GM19438 (cell line): ENCODE results near the gene PEX11G.

Experiments used
- ATAC-seq: cut with Tn5 transposase; IDR thresholded peaks from one replicate; pipeline ENCODE4 v1.9.1; 2021; ENCODE audit warnings: low read depth; ENCODE audit not compliant: unreplicated experiment

The PEX11G gene

DNA sequence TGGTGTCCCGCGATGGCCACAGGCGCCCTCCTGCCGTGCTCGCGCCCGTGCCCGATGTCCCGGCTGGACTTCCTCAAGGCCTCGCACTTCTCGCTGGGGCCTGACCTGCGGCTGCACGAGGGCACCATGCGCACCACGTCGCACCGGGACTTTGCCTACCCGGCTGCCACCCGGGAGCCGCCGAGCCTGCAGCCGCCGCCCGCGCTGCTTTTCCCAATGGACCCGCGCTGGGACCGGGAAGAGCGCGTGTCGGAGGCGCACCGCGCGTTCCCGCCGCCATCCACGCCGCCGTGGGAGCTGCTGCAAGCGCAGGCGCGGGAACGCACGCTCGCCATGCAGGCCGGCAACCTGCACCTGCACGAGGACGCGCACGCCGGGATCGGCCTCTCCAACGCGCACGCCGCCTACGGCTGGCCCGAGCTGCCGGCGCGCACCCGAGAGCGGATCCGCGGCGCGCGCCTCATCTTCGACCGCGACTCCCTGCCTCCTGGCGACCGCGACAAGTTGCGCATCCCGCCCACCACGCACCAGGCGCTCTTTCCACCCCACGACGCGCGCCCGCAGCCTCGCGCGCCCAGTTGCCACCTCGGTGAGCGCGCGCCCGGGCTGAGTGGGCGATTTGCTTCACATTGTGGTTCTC lies 12.1 kb upstream of the PEX11G start:
- ATAC-seq: no peak

DNA sequence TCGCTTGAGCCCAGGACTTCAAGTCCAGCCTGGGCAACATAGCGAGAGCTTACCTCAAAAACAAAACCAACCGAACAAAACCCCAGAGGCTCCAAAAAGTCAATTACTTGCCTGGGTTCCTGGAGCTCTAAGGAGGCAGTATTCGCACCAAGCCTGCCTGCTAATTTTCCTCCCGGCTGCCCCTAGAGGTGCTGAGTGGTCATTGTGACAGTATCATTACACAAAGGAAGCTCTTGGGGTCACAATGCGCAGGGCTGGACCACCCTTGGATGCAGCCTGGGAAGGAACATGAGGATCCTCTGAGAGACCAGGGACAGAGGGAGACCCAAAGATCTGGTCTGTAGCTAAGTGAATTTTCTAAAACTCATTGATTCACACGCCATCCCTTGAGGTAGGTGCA lies 8.5 kb upstream of the PEX11G start:
- ATAC-seq: no peak

DNA sequence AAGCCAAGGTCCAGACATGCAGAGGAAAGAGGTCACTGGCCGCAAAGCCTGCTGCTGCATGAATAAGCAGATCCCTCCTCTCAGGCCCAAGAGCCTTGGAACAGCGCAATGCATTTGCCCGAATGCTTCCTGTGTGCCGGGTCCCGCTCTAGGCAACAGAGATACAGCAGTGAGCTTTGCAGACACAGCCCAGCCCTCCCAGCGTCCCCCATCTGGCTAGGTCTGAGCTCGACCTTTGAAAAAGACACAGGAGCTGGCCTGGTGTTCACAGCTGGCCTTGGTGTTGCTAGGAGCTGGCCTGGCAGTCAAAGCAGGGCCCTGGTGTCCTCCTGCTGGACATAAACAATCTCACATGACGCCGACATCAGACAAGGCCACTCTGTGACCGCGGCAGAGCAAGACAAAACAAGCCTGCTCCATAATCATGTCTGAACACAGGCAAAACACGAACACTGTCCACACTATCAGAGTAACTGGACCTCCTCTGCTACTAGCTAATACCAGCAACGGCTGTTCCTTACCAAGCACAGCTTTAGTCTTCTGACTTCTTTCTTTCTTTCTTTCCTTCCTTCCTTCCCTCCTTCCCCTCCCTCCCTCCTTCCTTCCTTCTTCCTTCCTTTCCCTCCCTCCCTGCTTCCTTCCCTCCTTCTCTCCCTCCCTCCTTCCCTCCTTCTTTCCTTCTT lies 5.7 kb upstream of the PEX11G start:
- no peak for ATAC-seq

DNA sequence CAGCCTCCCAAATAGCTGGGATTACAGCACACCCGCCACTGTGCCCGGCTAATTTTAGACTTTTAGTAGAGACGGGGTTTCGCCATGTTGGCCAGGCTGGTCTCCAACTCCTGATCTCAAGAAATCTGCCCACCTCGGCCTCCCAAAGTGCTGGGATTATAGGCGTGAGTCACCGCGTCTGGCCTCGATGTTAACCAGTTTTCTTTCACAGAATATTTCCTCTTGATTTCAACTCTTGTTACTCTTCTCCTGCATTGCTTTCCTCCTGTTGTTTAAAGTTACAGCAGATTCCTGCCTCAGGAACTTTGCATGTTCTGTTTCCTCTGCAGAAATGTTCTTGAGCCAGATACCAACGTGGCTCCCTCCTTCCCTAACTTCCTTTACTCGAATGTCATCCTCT lies 3.7 kb upstream of the PEX11G start:
- no peak for ATAC-seq

DNA sequence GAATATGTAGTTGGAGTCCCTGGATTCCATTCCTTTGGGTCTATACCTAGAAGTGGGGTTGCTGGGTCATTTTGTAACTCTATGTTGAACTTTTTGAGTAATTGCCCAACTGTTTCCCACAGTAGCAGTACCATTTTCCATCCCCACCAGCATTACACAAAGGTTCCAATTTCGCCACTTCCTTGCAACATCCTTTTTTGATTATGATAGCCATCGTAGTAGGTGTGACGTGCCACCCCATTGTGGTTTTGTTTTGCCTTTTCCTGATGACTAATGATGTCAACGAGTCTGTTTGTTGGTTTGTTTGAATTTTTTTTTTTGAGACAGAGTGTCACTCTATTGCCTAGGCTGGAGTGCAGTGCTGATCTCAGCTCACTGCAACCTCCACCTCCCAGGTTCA lies 3.3 kb upstream of the PEX11G start:
- no peak for ATAC-seq

DNA sequence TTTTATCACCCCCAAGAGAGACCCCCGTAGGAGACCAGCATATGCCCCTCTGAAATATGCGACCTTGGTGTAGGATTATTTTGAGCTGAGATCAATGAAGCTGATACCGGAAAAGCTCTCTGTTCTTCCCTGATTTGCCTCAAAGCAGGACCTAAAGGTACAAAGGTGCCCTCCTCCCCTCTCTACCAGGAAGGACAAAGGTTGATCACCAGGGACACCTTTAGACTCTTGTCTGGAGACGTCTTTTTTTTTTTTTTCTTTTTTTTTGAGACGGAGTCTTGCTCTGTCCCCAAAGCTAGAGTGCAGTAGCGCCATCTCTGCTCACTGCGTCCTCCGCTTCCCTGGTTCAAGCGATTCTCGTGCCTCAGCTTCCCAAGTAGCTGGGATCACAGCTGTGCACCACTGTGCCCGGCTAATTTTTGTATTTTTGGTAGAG lies 792 bp upstream of the PEX11G start:
- ATAC-seq: no peak

DNA sequence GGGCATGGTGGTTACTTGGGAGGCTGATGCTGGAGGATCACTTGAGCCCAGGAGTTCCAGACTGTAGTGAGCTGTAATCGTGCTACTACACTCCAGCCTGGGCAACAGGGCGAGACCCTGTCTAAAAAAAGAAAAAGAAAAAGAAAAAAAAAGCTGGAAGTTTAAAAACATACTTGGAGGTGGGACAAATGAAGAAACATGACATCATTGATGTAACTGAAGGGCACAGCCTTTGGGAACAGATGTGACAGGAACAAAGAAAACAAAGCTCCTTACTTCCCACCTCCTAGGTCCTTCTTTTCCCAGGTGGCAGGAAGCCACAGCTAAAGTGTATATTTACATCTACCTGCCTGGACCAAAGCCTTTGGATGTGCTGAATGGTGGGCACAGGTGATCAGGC lies 1.9 kb downstream of the PEX11G start:
- ATAC-seq: no peak

DNA sequence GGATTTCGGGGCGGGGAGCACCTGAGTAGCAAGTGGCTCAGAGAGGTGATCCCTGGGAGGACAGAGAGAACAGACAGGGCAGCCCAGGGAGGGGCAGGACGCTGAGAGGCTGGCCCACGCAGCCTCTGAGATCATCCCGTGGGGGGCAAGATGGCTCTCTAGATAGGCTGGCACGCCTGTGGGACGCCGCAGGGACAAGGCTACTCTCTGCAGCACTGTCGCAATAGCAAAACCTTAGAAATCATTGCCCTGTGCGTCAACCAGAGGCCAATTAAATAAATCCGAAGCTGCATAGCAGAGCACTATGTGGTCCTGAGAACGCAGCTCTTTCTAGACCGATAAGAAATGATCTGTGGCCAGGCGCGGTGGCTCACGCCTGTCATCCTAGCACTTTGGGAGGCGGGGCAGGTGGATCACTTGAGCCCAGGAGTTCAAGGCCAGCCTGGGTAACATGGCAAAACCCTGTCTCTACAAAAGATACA lies 5.1 kb downstream of the PEX11G start:
- no peak for ATAC-seq

DNA sequence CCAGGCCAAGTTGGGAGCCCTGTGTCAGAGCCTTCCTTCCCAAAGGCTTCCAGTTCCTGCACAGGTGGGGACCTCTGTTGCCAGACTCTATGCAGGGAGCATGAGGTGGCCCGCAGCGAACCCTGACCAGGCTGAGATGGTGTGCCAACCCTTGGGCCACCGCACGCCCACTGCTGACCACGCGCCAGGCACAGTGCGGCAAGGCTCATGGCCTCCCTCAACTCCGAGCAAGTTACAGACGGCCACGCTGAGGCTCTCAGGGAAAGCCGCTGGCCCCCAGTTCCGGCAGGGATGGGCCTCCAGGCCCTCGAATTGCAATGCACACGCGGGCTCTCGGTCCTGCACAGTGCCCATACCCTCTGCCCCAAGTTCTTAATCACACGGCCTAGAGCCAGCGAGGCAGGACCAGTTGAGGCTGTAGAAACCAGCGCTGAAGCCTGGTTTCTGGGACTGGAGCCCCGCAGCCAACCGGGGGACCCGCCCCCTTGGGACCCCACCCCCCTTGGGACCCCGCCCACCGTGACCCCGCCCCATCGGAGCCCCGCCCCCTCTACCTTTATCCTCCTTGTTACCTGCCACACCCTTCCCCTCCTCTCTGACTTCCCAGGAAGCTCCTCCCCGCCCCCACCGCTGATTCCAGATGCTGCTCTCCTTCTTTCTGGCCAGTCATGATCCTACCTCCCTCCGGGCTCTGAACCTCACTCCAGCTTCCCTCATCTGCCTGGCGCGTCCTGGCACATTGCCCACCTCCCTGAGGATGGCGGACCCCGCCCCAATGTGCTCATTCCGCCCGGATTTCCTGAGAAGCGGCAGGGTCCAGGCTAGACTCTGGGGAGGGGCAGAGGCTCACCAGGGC lies 6.0 kb downstream of the PEX11G start:
- ATAC-seq: no peak

DNA sequence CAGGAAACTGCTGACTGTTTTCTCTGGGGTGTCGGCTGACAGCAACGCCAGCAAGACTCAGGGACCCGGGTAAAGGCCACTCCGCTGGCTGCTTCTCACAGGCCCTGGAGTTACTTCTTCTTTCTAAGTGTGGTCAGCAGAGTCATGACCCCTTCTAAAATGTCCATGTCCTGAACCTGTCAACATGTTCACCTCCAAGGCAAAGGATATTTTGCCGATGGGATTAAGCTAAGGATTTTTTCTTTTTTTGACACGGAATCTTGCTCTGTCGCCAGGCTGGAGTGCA lies 7.9 kb downstream of the PEX11G start:
- ATAC-seq: no peak

DNA sequence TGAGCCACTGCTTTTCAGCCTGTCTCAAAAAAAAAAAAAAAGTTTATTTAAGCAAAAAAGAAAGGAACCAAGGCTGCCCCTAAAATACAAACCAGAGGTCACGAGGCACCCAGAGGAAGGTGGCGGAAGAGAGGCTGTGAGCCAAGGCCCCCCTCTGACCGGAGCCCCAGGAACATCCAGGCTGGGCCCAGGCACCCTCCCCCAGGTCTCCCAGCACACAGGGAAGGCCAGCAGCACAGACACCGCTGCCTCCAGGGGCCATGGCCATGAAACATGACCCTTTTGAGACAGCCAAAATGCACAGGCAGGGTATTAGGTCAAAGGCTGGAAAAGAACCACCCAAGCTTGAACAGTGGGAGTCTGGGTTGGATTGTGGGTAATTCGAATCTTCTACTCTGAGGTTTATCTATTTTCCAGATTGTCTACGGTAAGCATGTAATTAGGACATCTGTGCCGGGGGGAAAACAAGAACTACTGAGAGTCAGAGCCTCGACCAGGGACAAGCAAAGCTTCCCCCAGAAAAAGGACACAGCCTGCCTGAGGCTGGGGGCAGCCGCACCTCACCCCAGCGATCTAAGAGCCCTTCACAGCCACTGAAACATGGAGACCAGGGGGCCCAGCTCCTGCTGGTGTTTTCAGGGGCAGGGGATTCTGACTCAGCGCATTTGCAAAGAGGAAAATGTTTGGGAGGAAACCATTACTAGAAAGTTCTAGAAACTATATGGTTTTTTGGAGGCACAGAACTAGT lies 8.4 kb downstream of the PEX11G start:
- no peak for ATAC-seq

DNA sequence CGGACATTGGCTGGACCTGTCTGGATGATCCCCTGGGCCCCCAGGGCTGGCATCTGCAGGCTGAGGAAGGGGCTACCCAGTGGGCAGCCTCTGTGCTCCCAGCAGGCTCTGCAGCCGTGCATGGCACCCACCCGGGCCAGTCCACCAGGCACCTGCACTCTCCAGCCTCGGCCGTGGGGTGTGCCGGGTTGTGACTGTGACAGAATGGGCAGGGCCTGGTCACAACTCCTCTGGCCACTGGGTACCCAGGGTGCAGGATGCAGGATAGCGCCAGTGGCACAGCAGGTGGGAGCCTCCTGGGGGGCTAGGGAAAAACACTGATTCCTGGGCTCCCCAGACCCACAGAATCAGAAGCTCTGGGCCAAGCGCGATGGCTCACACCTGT lies 10.0 kb downstream of the PEX11G start:
- no peak for ATAC-seq

DNA sequence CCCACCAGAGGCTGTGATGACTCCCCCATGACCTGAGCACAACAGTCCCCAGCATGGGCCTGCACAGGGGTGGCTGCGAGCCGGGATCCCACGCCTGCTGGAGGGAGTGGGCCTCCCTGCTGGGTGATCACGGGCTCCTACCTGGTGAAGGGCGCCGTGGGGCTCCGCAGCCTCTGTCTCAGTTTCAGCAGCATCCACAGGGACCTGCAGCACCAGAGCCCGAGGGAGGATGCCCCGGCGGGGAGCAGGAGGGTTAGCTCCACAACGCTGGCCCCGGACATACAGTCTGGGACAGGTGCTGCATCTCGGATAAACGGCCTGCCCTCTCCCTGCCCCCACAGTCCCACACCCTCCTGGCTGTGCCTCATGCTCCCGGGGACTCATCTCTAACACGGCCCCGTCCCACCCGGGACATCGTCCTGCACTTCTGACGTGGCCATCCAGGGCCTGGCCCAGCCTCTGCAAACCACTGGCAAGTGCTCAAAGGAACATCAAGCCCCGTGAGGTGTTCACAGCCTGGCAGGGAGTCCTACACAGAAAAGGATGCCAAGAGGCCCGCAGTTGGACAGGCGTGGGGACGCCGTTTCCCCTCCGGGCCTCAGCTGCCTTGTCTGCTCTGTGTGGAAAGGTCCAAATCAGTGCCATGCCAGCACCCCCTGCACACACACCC lies 10.5 kb downstream of the PEX11G start:
- no peak for ATAC-seq

DNA sequence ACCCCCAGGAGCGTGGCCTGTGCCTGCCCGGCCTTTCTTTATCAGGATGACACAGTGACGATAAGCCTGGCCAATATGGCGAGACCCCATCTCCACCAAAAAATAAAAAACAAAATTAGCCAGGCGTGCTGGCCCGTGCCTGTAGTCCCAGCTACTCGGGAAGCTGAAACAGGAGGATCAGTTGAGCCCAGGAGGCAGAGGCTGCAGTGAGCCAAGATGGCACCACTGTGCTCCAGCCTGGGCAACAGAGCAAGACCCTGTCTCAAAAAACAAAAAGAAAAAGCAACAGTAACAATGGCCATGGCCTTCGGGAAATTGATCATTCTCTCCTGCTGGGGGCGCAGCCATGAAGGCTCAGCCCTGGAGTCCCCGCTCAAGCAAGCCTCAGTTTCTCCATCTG lies 11.1 kb downstream of the PEX11G start:
- ATAC-seq: no peak

DNA sequence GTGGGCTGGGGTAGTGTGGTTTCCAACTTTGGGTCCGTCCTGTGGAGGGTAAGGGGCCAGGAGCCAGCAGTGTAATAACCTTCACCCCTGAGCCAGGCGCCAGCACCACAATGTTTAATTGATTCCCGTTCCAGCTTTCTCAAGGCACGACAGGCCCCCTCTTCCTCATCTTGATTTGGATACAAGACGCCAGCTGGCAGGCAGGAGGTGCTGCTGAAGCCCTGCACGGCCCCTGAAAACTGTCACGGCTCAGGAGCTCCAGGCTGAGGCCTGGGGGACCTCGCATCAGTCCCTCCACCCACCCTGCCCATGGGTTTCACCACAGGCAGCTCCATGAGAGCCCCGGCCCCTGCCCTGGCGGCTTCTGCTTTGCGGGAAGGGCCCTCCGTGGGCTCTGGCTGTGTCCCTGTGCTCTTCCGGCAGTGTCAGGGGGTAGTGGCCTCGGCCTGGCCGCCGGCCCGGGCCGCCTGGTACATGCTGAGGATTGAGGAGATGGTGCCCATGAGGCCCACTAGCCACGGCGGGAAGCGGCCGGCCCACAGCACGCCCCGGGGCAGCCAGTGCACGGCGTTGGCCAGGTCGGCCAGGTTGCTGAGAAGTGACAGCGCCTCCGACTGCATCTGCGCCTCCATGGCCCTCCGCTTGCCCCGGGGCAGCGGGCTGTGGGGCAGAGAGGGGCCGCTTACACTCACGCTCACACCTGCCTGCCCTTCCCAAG lies 11.9 kb downstream of the PEX11G start:
- no peak for ATAC-seq

DNA sequence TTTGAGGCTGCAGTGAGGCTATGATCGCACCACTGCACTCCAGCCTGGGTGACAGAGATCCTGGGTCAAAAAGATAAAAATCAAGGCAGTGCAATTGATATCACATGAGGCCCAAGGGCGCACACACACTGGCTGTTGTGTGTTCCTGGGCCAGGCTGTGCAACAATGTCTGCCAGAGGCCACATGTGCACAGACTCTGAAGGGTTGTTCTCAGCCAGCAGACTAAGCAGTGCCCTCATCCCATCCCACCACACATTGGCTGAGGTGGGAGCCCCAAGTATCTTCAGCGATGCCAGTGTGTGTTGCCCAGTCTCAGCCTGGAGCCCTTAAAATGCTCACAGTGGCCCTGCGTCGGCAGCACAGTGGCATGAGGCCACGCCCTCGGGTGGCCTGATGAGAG lies 12.6 kb downstream of the PEX11G start:
- ATAC-seq: no peak

DNA sequence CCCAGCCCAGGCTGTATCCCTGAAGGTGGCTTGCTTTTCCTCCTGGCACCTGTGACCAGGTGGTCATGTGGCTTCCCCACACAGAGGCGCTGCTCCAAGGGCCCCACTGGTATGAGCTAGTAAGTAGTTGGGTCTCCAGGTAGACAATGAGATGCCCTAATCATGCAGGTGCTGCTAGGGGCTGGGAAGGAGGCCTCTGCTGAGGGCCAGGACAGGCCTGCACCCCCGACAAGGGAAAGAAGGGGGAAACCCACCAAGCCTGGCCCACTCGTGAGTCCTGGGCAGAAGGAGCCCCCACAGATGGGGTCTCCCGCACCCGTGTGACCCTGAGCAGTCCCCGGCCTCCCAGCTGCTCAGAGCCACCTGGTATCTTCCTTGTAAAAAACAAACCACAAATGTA lies 13.2 kb downstream of the PEX11G start:
- no peak for ATAC-seq

DNA sequence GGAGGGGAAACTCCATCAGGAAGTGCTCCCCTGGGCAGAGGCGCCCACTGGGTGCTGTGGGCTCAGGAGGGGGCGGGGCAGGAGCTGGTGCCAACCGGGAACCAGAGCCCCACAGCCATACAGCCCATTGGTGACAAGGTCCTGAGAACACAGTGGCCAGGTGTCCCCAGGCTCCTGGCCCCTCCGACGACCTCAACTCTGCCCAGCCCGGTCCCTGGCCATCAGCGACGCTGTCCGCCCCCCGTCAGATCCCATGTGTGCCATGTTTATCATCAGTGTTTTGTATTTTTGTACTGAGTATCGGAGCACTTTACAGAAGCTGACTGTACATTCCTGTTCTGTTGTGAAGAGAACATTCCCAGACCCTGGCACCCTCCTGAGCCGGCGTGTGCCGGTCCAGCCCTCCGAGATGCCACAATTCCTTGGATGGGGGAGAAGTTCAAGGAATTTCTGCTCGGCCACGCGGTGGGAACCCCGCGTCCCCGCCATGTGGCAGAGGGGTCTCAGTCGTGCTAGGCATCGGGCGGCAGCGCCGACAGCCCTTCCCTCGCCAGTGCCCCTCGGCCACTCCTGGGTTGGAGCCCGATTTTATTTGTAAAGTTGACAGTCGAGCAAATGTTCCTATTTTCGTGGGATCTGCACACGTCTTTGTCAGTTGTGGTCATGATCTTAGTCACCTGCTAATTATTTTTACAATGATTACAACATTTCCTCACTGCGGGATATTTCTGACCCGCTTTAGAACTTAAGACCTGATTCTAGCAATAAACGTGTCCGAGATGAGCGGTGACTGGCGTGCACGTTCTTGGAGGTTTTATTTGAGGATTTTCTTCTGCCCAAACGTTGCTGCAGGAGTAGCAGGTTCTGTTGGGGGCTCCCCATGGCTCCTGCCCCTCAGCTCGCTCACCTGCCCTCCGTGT lies 16.9 kb downstream of the PEX11G start:
- ATAC-seq: no peak
